GM19467 (cell line): ENCODE data around the gene SLC35F1.
"Not testable (repeated sequence)": the region's sequence is repeated elsewhere in the genome, so short reads cannot be mapped to it uniquely, and the experiment has no call there.

Experiments
- ATAC-seq: cut with Tn5 transposase; IDR thresholded peaks from one replicate; pipeline ENCODE4 v1.9.1; 2021; ENCODE audit warnings: mild to moderate bottlenecking, moderate library complexity; ENCODE audit not compliant: unreplicated experiment

The SLC35F1 gene

GRCh38 chr6:117989086-117989485 lies 82.0 kb downstream of the SLC35F1 start:
- ATAC-seq, result no peak

GRCh38 chr6:117990151-117990550 lies 83.1 kb downstream of the SLC35F1 start:
- ATAC-seq, result no peak

GRCh38 chr6:117992856-117993255 lies 85.8 kb downstream of the SLC35F1 start:
- no peak for ATAC-seq

- no peak for ATAC-seq
These were observed 105.9 kb downstream of the SLC35F1 start for GRCh38 chr6:118012944-118013343.

- no peak for ATAC-seq
These were observed 109.5 kb downstream of the SLC35F1 start for GRCh38 chr6:118016532-118016931.

GRCh38 chr6:118017301-118017848 lies 110.3 kb downstream of the SLC35F1 start:
- ATAC-seq, result no peak

- no peak for ATAC-seq
These were observed 116.7 kb downstream of the SLC35F1 start for GRCh38 chr6:118023771-118024170.

- ATAC-seq, result no peak
These were observed 122.9 kb downstream of the SLC35F1 start for GRCh38 chr6:118029967-118030366.

GRCh38 chr6:118037479-118037878 lies 130.4 kb downstream of the SLC35F1 start:
- not testable (repeated sequence) for ATAC-seq

GRCh38 chr6:118042855-118043254 lies 135.8 kb downstream of the SLC35F1 start:
- no peak for ATAC-seq

GRCh38 chr6:118044275-118044674 lies 137.2 kb downstream of the SLC35F1 start:
- ATAC-seq, result no peak

GRCh38 chr6:118054082-118054481 lies 147.0 kb downstream of the SLC35F1 start:
- ATAC-seq, result no peak

GRCh38 chr6:118061666-118062065 lies 154.6 kb downstream of the SLC35F1 start:
- ATAC-seq, result no peak

- no peak for ATAC-seq
These were observed 173.5 kb downstream of the SLC35F1 start for GRCh38 chr6:118080547-118080946.

- no peak for ATAC-seq
These were observed 176.6 kb downstream of the SLC35F1 start for GRCh38 chr6:118083711-118084110.

- no peak for ATAC-seq
These were observed 178.6 kb downstream of the SLC35F1 start for GRCh38 chr6:118085665-118086064.

- ATAC-seq, result no peak
These were observed 179.1 kb downstream of the SLC35F1 start for GRCh38 chr6:118086159-118086558.

- ATAC-seq, result no peak
These were observed 185.0 kb downstream of the SLC35F1 start for GRCh38 chr6:118092086-118092485.

- no peak for ATAC-seq
These were observed 190.5 kb downstream of the SLC35F1 start for GRCh38 chr6:118097576-118097975.

- ATAC-seq, result no peak
These were observed 193.7 kb downstream of the SLC35F1 start for GRCh38 chr6:118100717-118101116.

GRCh38 chr6:118101220-118101619 lies 194.2 kb downstream of the SLC35F1 start:
- ATAC-seq, result no peak

GRCh38 chr6:118101831-118102345 lies 194.8 kb downstream of the SLC35F1 start:
- ATAC-seq, result no peak

GRCh38 chr6:118102401-118102800 lies 195.3 kb downstream of the SLC35F1 start:
- ATAC-seq, result no peak
